ENCODE measurements around the gene AMPD2. TPM values are rescaled to one million over a fixed set of nuclear protein-coding genes. Genes with fewer than 3 reads are reported as not detected.

AMPD2 gene
- total and polyA plus RNA-seq, 9 of the 15 experiments (the other 6 are each of a cell fraction or from before 2014, with no cell fraction given), result 2.0 to 77.7 (median 28.2) TPM

GRCh38 chr1:109639063-109639840 is 19.6 kb downstream of the AMPD2 start:
- no TSS peak for BruUV-seq (replicated peaks)
- ChIA-PET POLR2A (interaction anchor here (0.7 to 6.4 kb wide), 16 partner anchors 9 to 347 kb away, joined by 3 to 44 read pairs (median 4); partner anchors contain the start of genes AHCYL1, AMPD2, GNAI3 and GNAT2), CTCF (ENCODE audit: low intra/inter-chr PET ratio) (interaction anchor here (1.0 to 6.9 kb wide), 3 partner anchors 93 to 345 kb away, joined by 3 to 77 read pairs (median 3); partner anchors contain the start of gene AHCYL1)
- peaks cover 22 to 44% of the 10 kb centered on the region in 2 experiments for H3K4me1 ChIP-seq (replicated peaks in 1 of 2; ENCODE audit: control insufficient read depth in 2 of 2, insufficient read depth in 2 of 2, low read length in 2 of 2)
- H3K9me1 ChIP-seq (ENCODE audit: control insufficient read depth, insufficient read depth, low read length), result no peaks in the 10 kb centered on the region
- intact Hi-C loops (cut with micrococcal nuclease), result no loop called here
- in situ Hi-C loops (cut with MboI), result no loop called here
- WGBS (ENCODE audit: insufficient coverage, low coverage, missing lambda C conversion rate), result 4% methylated on average over 9 of the region's 9 CpGs
- no peaks in the 10 kb centered on the region for H4K20me1 ChIP-seq (replicated peaks; ENCODE audit: control insufficient read depth, insufficient read depth, low read length)
- H3K36me3 ChIP-seq (ENCODE audit: control insufficient read depth, insufficient read depth, low read length), result no peaks in the 10 kb centered on the region
- H2AFZ ChIP-seq (ENCODE audit: low read depth, low read length), result no peak overlapping the region
- no peaks in the 10 kb centered on the region for H3K79me2 ChIP-seq (ENCODE audit: control insufficient read depth, insufficient read depth, low read length)
- peak overlapping the region in 1 of 2 experiments; percentile 57; a peak in 2 of 4 replicates for H3K9ac ChIP-seq (ENCODE audit: insufficient read depth in 1 of 2, low read depth in 2 of 2, low read length in 2 of 2)
- H3K9me3 ChIP-seq (replicated peaks; ENCODE audit: control insufficient read depth, insufficient read depth, low read depth, low read length), result no peaks in the 10 kb centered on the region
- H3K27ac ChIP-seq (ENCODE audit: extremely low read depth, low read depth, low read length), result no peak overlapping the region
- DNase-seq (ENCODE audit: extremely low read depth in 1 of 4, low spot score in 3 of 4) (no peak), FAIRE-seq (no peak), ATAC-seq (no peak)
- TF ChIP-seq MXD1 (CRISPR knock-in tag; IDR thresholded peaks at IDR 0.05; ENCODE audit: borderline replicate concordance, poor library complexity, severe bottlenecking) (no peak), ZNF263 (CRISPR knock-in tag; IDR thresholded peaks at IDR 0.05; ENCODE audit: borderline replicate concordance) (0 out of 2 replicates have a peak, but pooled peaks have one; percentile 50), ZFX (CRISPR knock-in tag; IDR thresholded peaks at IDR 0.05) (0 out of 2 replicates have a peak, but pooled peaks have one; percentile 22), ZNF174 (CRISPR knock-in tag; IDR thresholded peaks at IDR 0.05) (no peak), ZNF76 (CRISPR knock-in tag; IDR thresholded peaks at IDR 0.05; ENCODE audit: borderline replicate concordance) (0 out of 2 replicates have a peak, but pooled peaks have one; percentile 29), FOXO4 (CRISPR knock-in tag; IDR thresholded peaks at IDR 0.05) (no peak), KAT2B (IDR thresholded peaks at IDR 0.05; ENCODE audit: low read depth, low read length) (peak; percentile 39)
- no peaks in the 10 kb centered on the region; a peak in 1 of 5 replicates for H3K27me3 ChIP-seq (ENCODE audit: control insufficient read depth in 2 of 2, insufficient read depth in 2 of 2, low read length in 2 of 2)
- no peak overlapping the region for H3K4me2 ChIP-seq (ENCODE audit: insufficient read depth, low read length)
- H3K4me3 ChIP-seq, result no peak overlapping the region
